Measurements from ENCODE around the gene MASP2. TPM values are rescaled to one million over a fixed set of nuclear protein-coding genes. Genes with fewer than 3 reads are reported as not detected.
"Not testable (repeated sequence)": the region's sequence is repeated elsewhere in the genome, so short reads cannot be mapped to it uniquely, and the experiment has no call there.

The MASP2 gene
- total RNA-seq, 1 donor from 2014 or later: not detected

DNA sequence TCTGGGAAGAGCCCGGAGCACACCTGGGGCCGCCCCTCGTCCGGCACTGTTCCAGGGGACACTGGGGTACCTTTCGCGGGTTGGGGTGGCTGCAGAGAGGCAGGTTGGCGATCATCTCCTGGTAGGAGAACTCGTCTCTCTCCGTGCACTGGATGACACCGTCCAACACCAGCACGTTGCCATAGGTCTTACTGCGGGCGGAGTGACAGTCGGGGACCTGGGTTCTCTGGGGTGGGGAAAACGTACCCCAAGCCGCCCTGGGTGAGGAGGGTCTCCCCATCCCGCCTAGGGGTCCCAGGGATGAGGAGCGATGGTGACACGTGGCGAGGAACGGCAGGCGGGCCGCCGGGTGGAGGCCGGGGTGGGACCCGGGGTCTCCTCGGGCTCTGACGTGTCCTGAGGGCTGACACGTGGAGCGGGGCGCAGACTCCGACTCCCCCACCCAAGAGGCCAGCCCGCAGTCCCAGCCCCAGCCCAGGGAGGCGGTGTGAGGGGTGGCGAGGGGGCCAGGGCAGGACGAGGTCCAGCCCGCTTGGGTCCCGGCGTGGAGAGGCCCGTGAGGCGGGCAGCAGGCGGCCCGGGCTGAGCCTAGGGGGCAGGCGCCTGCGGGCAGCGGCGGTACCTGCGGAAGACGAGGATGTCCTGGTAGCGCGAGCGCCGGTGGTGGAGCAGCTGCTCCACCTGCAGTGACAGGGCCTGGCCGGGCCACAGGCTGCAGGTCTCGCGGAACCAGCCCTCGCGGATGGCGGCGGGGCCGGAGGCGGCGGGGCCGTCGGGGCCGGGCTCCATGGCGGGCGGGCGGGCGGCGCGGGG, 12.3 kb upstream of the MASP2 start:
- DNase-seq (ENCODE audit: low spot score): no peak
- intact Hi-C loops (cut with DNase I): loop anchor here (10.0 kb wide), 1 partner anchor 665 kb away; no protein-coding TSS in a partner anchor

DNA sequence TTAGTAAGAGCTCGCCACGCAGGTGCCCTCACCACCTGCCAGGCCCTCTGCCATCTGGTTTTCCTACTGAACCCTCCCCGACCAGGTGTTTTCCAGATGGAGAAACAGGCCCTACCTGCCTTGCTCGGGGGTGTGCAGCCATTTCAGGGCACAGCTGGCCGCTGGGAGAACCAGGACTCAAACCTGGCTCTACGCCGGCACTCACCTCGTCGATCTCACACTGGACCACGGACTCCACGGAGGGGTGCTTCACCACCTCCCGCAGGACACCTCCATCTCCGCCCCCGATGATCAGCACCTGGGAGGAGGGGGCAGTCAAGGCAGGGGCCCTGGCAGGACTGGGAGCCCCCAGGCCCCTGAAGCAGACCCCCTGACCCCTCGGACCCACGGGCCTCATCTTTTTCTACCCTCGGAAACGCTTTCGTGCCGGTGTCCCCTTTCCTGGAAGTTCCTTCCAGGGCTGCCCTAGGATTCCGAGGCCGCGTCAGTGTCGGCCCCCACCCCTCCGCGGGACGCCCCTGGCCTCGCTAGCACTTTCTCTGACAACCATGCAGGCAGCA, 11.6 kb upstream of the MASP2 start:
- DNase-seq (ENCODE audit: low spot score): no peak
- intact Hi-C loops (cut with DNase I): loop anchor here (10.0 kb wide), 1 partner anchor 666 kb away; no protein-coding TSS in a partner anchor

DNA sequence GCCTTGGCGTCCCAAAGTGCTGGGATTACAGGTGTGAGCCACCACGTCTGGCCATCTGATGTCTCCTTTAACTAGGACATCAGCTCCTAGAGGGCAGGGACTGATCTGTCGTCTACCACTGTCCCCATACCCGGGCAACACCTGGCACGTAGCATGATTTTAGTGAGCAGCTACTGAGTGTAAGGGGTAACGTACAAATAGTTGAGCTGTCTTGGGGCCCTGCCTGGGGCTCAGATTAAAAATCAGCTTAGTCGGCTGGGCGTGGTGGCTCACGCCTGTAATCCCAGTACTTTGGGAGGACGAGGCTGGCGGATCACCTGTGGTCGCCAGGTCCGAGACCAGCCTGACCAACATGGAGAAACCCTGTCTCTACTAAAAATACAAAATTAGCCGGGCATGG, 11.0 kb upstream of the MASP2 start:
- intact Hi-C loops (cut with DNase I): loop anchor here (10.0 kb wide), 1 partner anchor 667 kb away; no protein-coding TSS in a partner anchor
- no peak for DNase-seq (ENCODE audit: low spot score)

DNA sequence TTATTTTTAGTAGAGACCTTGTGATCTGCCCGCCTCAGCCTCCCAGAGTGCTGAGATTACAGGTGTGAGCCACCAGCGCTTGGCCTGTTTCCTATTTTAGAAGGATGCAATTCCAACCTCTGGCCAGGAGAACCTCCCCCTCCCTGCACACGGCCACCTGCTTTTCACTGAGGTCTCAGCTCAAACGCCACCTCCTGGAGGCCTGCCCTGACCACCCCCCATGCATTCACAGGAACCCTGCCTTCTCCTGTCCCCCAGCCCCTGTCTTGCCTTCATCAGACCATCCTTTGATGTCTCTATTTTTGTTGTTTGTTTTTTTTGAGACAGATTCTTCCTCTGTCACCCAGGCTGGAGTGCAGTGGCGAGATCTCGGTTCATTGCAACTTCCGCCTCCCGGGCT, 10.4 kb upstream of the MASP2 start:
- DNase-seq (ENCODE audit: low spot score): no peak
- intact Hi-C loops (cut with DNase I): loop anchor here (10.0 kb wide), 1 partner anchor 667 kb away; no protein-coding TSS in a partner anchor

DNA sequence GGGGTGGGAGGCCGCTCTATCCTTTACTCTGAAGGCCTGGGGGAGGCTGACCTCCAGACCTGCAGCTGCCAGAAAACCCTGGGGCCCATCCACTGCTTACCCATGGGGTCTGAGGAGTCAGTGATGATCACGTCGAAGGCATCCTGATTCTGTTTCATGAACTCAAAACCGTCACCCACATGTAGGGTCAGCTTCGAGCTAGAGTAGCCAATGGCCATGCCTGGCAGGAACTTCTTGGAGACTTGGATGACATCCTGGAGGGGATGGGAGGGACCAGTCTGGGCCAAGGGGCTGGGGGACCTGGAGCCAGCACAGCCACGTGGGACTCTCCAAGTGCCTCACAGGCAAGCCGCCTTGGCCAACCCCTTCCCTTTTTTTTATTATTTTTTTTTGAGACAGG, 9.5 kb upstream of the MASP2 start:
- intact Hi-C loops (cut with DNase I): loop anchor here (10.0 kb wide), 1 partner anchor 668 kb away; no protein-coding TSS in a partner anchor
- DNase-seq (ENCODE audit: low spot score): no peak

DNA sequence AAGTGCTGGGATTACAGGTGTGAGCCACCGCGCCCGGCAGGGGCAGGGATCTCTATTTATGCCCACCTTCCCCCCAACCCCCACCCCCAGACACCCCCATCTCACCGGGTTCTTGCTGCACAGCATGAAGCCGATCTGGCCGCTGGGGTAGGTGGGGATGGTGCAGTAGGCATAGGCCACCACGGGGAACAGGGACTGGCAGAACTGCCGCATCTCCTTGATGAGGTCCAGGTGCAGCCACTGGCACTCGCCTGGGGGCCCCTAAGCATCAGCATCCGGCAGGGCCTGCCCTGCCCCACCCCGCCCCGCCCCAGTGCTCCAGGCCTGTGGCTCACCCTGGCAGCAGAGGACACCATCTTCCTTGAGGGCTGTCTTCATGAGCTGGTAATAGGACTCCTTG, 8.6 kb upstream of the MASP2 start:
- no peak for DNase-seq (ENCODE audit: low spot score)
- intact Hi-C loops (cut with DNase I): loop anchor here (10.0 kb wide), 1 partner anchor 669 kb away; no protein-coding TSS in a partner anchor

DNA sequence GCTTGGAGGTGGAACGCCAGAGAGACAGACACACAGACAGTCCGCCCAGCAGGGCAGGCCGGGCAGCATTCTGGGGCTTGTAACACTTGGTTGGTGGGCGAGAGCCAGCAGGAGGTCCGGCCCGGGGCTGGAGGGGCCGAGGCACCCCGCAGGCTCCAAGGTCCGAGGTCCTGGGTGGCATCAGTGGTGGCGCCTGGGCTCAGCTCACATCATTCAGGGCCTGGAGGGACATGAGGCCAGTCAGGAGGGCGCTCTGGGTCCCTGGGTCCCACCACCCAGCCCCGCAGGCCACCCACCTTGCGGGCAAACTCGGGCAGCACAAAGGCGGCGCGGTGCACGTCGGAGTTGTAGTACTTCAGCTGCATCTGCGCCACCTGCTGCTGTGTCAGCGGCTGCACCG, 7.6 kb upstream of the MASP2 start:
- intact Hi-C loops (cut with DNase I): loop anchor here (10.0 kb wide), 1 partner anchor 670 kb away; no protein-coding TSS in a partner anchor
- DNase-seq (ENCODE audit: low spot score): no peak

DNA sequence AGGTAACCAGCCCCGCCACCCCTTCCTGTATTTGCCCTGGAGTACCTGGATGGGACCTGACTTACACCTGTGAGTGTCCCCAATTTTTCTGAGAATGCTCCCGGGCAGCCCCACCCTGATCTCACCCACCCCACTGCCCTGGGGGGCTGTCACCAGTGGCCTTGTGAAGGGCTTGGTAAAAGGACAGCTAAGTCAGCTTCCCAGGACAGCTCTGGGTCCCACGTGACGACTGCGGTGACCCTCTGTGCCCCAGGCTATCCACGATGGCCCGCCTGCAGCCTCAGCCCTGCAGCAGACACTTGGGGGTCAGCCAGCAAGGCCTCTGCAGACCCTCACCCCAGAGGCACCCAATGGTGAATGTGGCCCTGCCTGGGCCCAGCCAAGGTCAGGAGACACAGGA, 7.1 kb upstream of the MASP2 start:
- intact Hi-C loops (cut with DNase I): loop anchor here (10.0 kb wide), 1 partner anchor 671 kb away; no protein-coding TSS in a partner anchor
- no peak for DNase-seq (ENCODE audit: low spot score)

DNA sequence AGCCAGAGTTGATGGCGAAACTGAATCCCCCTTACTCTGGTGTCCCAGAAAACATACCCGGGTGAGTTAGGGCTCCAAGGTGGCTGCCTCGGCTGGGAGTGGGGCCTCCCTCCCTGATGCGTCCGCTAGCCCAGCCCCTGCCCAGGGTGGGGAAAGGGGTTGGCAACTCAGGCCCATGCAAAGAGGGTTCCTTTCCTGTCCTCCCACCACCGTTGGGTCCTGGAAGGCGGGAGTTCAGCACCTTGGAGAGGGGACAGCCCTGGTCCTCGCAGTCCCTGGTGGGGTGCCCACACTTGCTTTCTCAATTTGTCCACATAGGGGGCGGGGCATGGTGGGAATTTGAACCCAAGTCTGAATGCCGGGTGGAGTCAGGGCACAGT, 6.7 kb upstream of the MASP2 start:
- intact Hi-C loops (cut with DNase I): loop anchor here (10.0 kb wide), 1 partner anchor 671 kb away; no protein-coding TSS in a partner anchor
- DNase-seq (ENCODE audit: low spot score): no peak

DNA sequence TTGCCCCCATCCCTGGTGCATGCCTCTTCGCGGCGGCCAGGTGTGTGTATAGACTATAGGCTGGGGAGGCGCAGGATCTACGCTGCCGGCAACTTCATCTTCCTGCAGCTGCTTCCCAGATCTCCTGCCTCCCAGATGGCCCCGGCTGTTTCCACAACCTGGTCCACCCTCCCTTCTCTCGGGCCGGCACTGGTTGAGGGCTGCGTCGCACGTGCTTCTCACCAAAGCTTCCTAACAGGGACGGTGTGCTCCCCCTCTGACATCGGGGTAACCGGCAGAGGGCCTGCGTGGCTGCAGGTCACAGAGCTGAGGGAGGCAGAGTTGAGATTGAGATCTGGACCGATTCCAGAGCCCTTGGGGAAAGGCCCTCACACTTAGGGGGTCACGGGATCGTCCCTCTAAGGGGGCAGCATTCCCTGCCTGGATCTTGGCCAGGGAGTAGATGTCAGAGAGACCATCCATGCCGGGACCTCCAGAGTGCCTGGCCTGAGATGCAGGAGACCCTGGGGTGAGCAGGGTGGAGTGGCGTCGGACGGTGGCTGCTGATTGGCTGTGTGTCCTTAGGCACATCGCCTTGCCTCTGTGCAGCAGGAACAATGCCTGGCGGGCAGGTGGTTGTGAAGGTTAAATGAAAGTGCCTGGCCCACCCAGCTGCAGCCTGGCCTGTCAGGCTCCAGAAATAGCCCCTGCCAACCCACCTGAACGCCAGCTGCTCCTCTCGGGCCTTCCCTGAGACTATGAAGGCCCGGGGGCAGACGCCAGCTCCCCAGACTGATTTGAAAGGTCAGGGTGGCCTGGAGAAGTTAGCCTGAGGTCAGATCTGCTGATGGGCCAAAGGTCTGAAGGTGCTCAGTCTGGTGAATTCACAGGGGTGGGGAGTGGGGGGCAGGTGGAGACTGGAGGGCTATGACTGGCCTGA, 6.1 kb upstream of the MASP2 start:
- DNase-seq (ENCODE audit: low spot score): no peak
- intact Hi-C loops (cut with DNase I): loop anchor here (10.0 kb wide), 1 partner anchor 672 kb away; no protein-coding TSS in a partner anchor

DNA sequence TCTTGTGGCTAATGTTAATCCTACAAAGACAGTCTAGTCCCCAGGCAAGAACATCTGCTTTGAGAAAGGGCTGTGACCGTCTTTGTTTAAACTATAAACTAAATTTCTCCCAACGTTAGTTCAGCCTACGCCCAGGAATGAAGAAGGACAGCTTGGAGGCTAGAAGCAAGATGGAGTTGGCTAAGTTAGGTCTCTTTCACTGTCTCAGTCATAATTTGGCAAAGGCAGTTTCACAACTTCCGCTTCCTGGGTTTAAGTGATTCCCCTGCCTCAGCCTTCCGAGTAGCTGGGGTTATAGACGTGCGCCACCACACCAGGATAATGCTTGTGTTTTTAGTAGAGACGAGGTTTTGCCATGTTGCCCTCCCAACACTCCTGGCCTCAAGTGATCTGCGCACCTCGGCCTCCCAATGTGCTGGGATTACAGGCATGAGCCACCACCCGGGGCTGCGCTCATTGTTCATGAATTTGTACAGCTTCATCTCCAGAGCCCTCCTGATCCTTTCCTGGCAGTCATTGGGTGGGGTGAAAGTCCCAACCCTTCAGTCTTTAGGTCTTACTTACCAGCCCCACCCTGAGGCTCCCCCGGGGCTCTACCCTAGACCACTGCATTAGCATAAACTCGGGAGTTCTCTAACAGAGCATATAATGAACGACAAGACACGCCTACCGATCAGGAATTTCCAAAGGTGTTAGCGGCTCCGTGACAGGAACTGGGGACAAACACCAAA, 4.9 kb upstream of the MASP2 start:
- DNase-seq (ENCODE audit: low spot score): no peak
- intact Hi-C loops (cut with DNase I): loop anchor here (10.0 kb wide), 1 partner anchor 673 kb away; no protein-coding TSS in a partner anchor

DNA sequence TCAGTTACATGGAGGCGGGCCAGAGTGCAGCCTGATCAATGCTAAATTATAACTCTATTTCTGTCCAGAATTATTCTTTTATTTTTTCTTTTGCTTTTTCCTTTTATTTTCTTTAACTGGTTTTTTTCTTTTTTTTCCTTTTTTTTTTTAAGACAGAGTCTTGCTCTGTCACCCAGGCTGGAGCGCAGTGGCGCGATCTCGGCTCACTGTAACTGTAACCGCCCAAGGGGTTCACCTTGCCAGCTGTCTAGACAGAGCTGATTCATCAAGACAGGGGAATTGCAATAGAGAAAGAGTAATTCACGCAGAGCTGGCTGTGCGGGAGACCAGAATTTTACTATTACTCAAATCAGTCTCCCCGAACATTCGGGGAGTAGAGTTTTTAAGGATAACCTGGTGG, 4.1 kb upstream of the MASP2 start:
- DNase-seq (ENCODE audit: low spot score): not testable (repeated sequence)
- intact Hi-C loops (cut with DNase I): loop anchor here (10.0 kb wide), 1 partner anchor 674 kb away; no protein-coding TSS in a partner anchor

DNA sequence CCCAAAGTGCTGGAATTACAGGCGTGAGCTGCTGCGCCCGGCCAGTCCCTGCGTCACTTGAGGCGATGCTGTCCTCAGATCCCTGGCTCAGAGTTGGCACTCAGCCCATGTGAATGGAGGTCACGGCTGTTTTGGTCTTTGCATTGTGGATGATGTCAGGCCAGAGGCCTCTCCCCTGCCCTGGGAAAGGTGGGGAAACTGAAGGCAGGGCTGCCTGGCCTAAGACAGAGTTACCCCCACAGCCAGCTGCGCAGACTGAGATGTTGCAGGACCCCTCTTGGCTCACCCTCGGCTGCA, 821 bp downstream of the MASP2 start:
- intact Hi-C loops (cut with DNase I): no loop called here
- DNase-seq (ENCODE audit: low spot score): no peak

DNA sequence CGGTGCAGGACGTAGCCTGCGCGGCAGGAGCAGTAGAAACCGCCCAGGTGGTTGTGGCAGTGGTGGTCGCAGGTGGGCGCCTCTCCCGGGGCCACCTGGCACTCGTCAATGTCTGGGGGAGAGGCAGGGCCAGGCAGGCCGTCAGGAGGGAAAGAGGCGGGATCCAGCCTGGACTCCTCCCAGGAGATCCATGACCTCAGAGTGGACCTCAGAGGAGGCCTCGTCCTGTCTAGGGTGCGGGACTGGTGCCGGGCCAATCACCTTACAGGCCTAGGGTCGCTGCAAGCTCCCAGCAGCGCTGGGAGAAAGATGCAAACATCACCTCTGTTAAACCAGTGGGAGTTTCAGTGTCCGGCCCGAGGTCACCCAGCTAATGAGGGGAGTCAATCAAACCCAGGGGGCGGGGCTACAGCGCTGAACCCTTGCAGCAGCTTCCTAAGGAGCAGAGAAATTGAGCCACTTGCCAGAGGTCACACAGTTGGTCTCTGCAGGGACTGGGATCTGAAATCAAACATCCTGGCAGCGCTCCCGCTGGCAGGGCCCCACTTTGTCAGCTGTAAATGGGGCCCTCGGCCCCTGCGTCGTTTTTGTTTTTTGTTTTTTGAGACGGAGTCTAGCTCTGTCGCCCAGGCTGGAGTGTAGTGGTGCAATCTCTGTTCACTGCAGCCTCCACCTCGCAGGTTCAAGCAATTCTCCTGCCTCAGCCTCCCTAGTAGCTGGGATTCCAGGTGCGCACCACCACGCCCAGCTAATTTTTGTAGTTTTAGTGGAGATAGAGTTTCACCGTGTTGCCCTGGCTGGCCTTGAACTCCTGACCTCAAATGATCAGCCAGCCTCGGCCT, 1.4 kb downstream of the MASP2 start:
- intact Hi-C loops (cut with DNase I): no loop called here

DNA sequence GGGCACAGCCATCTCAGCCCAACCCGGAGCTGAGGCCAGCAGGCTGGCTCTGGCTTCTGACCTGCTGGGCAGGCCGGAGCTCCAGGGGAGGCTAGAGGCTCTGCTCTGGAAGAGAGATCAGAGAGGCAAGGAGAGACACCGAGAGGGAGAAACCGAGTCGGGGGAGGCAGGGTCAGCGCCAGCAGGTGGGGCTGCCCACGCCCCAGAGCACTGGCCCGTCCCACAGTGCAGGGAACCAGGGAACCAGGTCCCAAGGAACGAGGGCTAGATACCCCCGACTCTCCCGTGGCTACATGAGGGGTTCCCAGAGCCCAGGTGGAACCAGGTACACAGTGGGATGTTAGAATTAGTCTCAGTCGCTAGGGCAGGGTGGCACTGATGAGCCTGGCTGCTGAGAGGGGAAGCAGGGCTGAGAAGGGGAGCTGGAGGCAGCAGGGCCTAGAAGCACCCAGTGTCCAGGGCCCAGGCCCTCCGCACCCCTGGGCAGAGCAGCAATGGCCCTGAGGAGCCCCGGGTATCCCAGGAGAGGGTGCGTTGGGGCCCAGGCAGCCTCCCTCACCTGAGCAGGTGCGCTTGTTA, 2.1 kb downstream of the MASP2 start:
- no peak for DNase-seq (ENCODE audit: low spot score)
- intact Hi-C loops (cut with DNase I): no loop called here

More for the DNA sequence above, 1.4 kb downstream of the MASP2 start:
- no peak for DNase-seq (ENCODE audit: low spot score)

DNA sequence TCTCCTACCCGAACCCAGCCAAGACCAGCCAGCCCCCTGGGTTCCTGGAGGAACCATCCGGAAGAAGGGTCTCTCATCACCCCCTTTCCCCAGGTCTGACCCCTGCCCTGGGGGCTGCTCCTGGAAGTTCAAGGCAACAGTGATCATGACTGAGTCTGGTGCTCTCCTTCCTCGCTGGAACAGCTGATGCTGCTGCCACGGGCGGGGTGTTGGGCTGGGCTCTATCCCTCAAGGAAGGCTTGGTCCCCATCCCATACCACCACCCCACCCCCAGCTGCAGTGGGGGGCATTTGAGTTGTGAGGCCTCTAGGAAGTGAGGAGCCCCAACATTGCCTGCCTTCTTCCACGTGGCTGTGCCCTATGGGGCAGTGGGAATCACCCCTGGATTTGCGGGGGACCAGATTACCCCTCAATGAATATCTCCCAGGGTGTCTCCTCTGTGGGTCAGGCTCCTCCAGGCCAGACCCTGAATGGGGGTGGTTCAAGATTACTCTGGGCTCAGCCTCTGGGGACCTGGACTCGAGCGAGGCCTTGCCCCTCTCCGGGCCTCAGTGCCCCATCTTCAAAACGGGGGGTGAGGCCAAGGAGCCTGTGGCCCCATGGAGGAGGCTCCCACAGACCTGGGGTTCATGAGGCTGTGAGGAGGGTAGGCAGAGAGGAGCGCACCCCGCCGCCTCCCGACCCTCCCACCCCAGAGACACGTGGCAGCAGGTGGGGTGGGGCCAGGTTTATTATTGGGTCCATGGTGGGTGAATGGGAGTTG, 2.8 kb downstream of the MASP2 start:
- intact Hi-C loops (cut with DNase I): no loop called here

More for the DNA sequence above, 2.8 kb downstream of the MASP2 start:
- no peak for DNase-seq (ENCODE audit: low spot score)

Measured in cardiac septum (tissue), 1 donor.